AG04449 (cell line): Measurements from ENCODE around the gene RNF4.

Source experiments
- CTCF ChIA-PET: fragments of 350-600 bp; formaldehyde crosslinking; extraction: SDS; loops from one replicate; lab custom pipeline; 2021; ENCODE audit warnings: antibody characterized with exemption; lab: Yijun Ruan, JAX
- POLR2A ChIA-PET: fragments of 400-600, 350-600 bp; formaldehyde crosslinking; extraction: SDS; loops from one replicate; lab custom pipeline; 2020; ENCODE audit warnings: antibody characterized with exemption, inconsistent platforms; lab: Yijun Ruan, JAX
- DNase-seq: peaks from one replicate; pipeline ENCODE4 v3.0.0-alpha.2; 2010; ENCODE audit warnings: low read depth, low spot score
- H3K4me3 ChIP-seq: 2 replicates; pipeline ENCODE4 v1.5.1; 2011; ENCODE audit warnings: low read depth, mild to moderate bottlenecking, control low read depth, low read length
- TF ChIP-seq, protein P1 (sequence below): IDR thresholded peaks from one replicate; pipeline ENCODE4 v1.5.1; 2011; ENCODE audit warnings: mild to moderate bottlenecking, moderate library complexity, low read length, control low read depth, inconsistent platforms; ENCODE audit not compliant: insufficient read depth; ENCODE audit errors: missing control alignments

The RNF4 gene

GRCh38 chr4:2469192-2469984, 482 bp downstream of the RNF4 start:
- ChIA-PET POLR2A (interaction anchor here (0.5 to 2.2 kb wide), 9 partner anchors 10 to 207 kb away, joined by 3 to 6 read pairs (median 4); partner anchors contain the start of gene MXD4), CTCF (interaction anchor here (1.0 to 2.9 kb wide), 6 partner anchors 10 to 253 kb away, joined by 3 to 12 read pairs (median 4); no protein-coding TSS in a partner anchor)
- TF ChIP-seq, protein P1, sequence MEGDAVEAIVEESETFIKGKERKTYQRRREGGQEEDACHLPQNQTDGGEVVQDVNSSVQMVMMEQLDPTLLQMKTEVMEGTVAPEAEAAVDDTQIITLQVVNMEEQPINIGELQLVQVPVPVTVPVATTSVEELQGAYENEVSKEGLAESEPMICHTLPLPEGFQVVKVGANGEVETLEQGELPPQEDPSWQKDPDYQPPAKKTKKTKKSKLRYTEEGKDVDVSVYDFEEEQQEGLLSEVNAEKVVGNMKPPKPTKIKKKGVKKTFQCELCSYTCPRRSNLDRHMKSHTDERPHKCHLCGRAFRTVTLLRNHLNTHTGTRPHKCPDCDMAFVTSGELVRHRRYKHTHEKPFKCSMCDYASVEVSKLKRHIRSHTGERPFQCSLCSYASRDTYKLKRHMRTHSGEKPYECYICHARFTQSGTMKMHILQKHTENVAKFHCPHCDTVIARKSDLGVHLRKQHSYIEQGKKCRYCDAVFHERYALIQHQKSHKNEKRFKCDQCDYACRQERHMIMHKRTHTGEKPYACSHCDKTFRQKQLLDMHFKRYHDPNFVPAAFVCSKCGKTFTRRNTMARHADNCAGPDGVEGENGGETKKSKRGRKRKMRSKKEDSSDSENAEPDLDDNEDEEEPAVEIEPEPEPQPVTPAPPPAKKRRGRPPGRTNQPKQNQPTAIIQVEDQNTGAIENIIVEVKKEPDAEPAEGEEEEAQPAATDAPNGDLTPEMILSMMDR: no peak
- peak overlapping the region; percentile 92 for H3K4me3 ChIP-seq
- DNase-seq: no peak

DNA sequence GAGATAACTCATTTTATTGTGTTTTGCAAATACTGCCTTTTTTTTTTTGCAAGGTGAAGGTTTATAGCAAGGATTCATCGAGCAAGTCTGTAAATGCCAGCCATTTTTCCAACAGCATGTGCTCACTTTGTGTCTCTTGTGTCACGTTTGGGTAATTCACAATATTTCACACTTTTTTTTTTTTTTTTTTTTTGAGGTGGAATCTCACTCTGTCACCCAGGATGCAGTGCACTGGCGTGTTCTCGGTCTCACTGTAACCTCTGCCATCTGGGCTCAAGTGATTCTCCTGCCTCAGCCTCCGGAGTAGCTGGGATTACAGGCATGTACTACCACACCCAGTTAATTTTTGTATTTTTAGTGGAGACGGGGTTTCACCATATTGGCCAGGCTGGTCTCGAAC, 1.9 kb downstream of the RNF4 start:
- DNase-seq: no peak
- ChIA-PET CTCF (interaction anchor here (1.0 to 2.9 kb wide), 2 partner anchors 29 to 251 kb away, joined by 4 to 12 read pairs; no protein-coding TSS in a partner anchor), POLR2A (no interaction called here)
- TF ChIP-seq, protein P1: no peak
- peak overlapping the region; percentile 92 for H3K4me3 ChIP-seq

- CTCF ChIA-PET: interaction anchor here (1.0 to 2.9 kb wide), 4 partner anchors 9 to 252 kb away, joined by 3 to 12 read pairs (median 4); no protein-coding TSS in a partner anchor
- no peak overlapping the region for H3K4me3 ChIP-seq
- TF ChIP-seq, protein P1: no peak
- POLR2A ChIA-PET: no interaction called here
- DNase-seq: no peak
Observed at GRCh38 chr4:2472187-2472586, 3.3 kb downstream of the RNF4 start.

GRCh38 chr4:2478229-2478628, 9.3 kb downstream of the RNF4 start:
- TF ChIP-seq, protein P1: no peak
- POLR2A ChIA-PET: no interaction called here
- no peak overlapping the region for H3K4me3 ChIP-seq
- CTCF ChIA-PET: no interaction called here
- no peak for DNase-seq

- no peak for DNase-seq
- TF ChIP-seq, protein P1: no peak
- CTCF ChIA-PET: interaction anchor here (1.3 kb wide), 1 partner anchor 9 kb away, joined by 5 read pairs; no protein-coding TSS in a partner anchor
- no peak overlapping the region for H3K4me3 ChIP-seq
- POLR2A ChIA-PET: no interaction called here
Observed at GRCh38 chr4:2480649-2481048, 11.7 kb downstream of the RNF4 start.

GRCh38 chr4:2482192-2482591, 13.3 kb downstream of the RNF4 start:
- no peak overlapping the region for H3K4me3 ChIP-seq
- ChIA-PET POLR2A (no interaction called here), CTCF (interaction anchor here (1.3 kb wide), 2 partner anchors 10 to 13 kb away, joined by 5 read pairs; partner anchors contain the start of gene RNF4)
- TF ChIP-seq, protein P1: no peak
- no peak for DNase-seq
